NCI-H82 treated with DMSO at 0.1 percent for 48 hours (cell line): ENCODE results near the gene GLDN.

Source experiments
- DNase-seq: peaks from one replicate; lab custom pipeline; 2025; ENCODE audit not compliant: unreplicated experiment; lab: John Stamatoyannopoulos, UW

Gene GLDN

GRCh38 chr15:51341366-51342226, at the start of gene GLDN:
Gene GLDN, plus strand, starts transcription at chr15:51341655. Its CDS starts 30 bp downstream, at chr15:51341685.
- DNase-seq, result no peak

- DNase-seq, result no peak
Measured at GRCh38 chr15:51298620-51299019, 42.8 kb upstream of the GLDN start.

- no peak for DNase-seq
Measured at GRCh38 chr15:51299187-51300015, 42.1 kb upstream of the GLDN start.

- DNase-seq, result no peak
Measured at GRCh38 chr15:51302480-51302879, 39.0 kb upstream of the GLDN start.

- DNase-seq, result no peak
Measured at GRCh38 chr15:51303462-51303980, 37.9 kb upstream of the GLDN start.

GRCh38 chr15:51307325-51307724, 34.1 kb upstream of the GLDN start:
- DNase-seq, result no peak

GRCh38 chr15:51307811-51308210, 33.6 kb upstream of the GLDN start:
- DNase-seq, result no peak

- no peak for DNase-seq
Measured at GRCh38 chr15:51310064-51310463, 31.4 kb upstream of the GLDN start.

- DNase-seq, result no peak
Measured at GRCh38 chr15:51311510-51311909, 29.9 kb upstream of the GLDN start.

GRCh38 chr15:51312166-51313073, 29.0 kb upstream of the GLDN start:
- DNase-seq, result no peak

- no peak for DNase-seq
Measured at GRCh38 chr15:51313074-51313393, 28.4 kb upstream of the GLDN start.

GRCh38 chr15:51313644-51314280, 27.7 kb upstream of the GLDN start:
- no peak for DNase-seq

- no peak for DNase-seq
Measured at GRCh38 chr15:51314391-51315337, 26.8 kb upstream of the GLDN start.

GRCh38 chr15:51315726-51316125, 25.7 kb upstream of the GLDN start:
- DNase-seq, result no peak

- DNase-seq, result no peak
Measured at GRCh38 chr15:51316636-51317035, 24.8 kb upstream of the GLDN start.

- DNase-seq, result no peak
Measured at GRCh38 chr15:51318382-51319150, 22.9 kb upstream of the GLDN start.

- DNase-seq, result no peak
Measured at GRCh38 chr15:51319539-51319938, 21.9 kb upstream of the GLDN start.

- no peak for DNase-seq
Measured at GRCh38 chr15:51320843-51321242, 20.6 kb upstream of the GLDN start.

- DNase-seq, result no peak
Measured at GRCh38 chr15:51321316-51321715, 20.1 kb upstream of the GLDN start.
